ENCODE results near the gene HDAC5.
A peak's percentile ranks its signal among the peaks of the same experiment; 100 is the strongest.
"Not testable (repeated sequence)": the region's sequence is repeated elsewhere in the genome, so short reads cannot be mapped to it uniquely, and the experiment has no call there.

The HDAC5 gene

GRCh38 chr17:44132275-44132821 is 8.9 kb upstream of the HDAC5 start:
- DNase-seq, result no peak

- not testable (repeated sequence) for DNase-seq
Observed at GRCh38 chr17:44131372-44131771, 7.9 kb upstream of the HDAC5 start.

- DNase-seq, result no peak
Observed at GRCh38 chr17:44130693-44131349, 7.4 kb upstream of the HDAC5 start.

- DNase-seq, result no peak
Observed at GRCh38 chr17:44128383-44128782, 4.9 kb upstream of the HDAC5 start.

- DNase-seq, result no peak
Observed at GRCh38 chr17:44124118-44124438, 637 bp upstream of the HDAC5 start.

- peak; percentile 51 for DNase-seq
Observed at GRCh38 chr17:44122816-44123355, 555 bp downstream of the HDAC5 start.

- no peak for DNase-seq
Observed at GRCh38 chr17:44121997-44122815, 1.2 kb downstream of the HDAC5 start.

- DNase-seq, result no peak
Observed at GRCh38 chr17:44120851-44121605, 2.4 kb downstream of the HDAC5 start.

GRCh38 chr17:44120281-44120680 is 3.2 kb downstream of the HDAC5 start:
- DNase-seq, result not testable (repeated sequence)

- DNase-seq, result no peak
Observed at GRCh38 chr17:44119798-44120197, 3.6 kb downstream of the HDAC5 start.

GRCh38 chr17:44119062-44119461 is 4.4 kb downstream of the HDAC5 start:
- no peak for DNase-seq

GRCh38 chr17:44118427-44119050 is 4.9 kb downstream of the HDAC5 start:
- no peak for DNase-seq

GRCh38 chr17:44117351-44117750 is 6.1 kb downstream of the HDAC5 start:
- no peak for DNase-seq

GRCh38 chr17:44115585-44116415 is 7.6 kb downstream of the HDAC5 start:
- peak; percentile 49 for DNase-seq

GRCh38 chr17:44113868-44114840 is 9.3 kb downstream of the HDAC5 start:
- no peak for DNase-seq

GRCh38 chr17:44113382-44113781 is 10.1 kb downstream of the HDAC5 start:
- no peak for DNase-seq

GRCh38 chr17:44112284-44113280 is 10.9 kb downstream of the HDAC5 start:
- peak; percentile 20 for DNase-seq

GRCh38 chr17:44111777-44112176 is 11.7 kb downstream of the HDAC5 start:
- peak; percentile 49 for DNase-seq
